HepG2 (cell line): ENCODE measurements around the gene THADA.

Source experiments
- EHMT2 ChIP-seq: fragments of 200-600 bp; sonication (generic); IDR thresholded peaks from 2 replicates; pipeline ENCODE4 v1.7.0; 2017; ENCODE audit warnings: antibody characterized with exemption, low read depth, low read length, borderline replicate concordance
- EZH2 ChIP-seq: conservative IDR thresholded peaks from 2 replicates; pipeline ENCODE4 v1.6.1; 2012; ENCODE audit warnings: mild to moderate bottlenecking, low read depth, low read length, moderate library complexity
- FOXK2 ChIP-seq: fragments of 450-650 bp; IDR thresholded peaks from 2 replicates; pipeline ENCODE4 v1.6.1; 2016
- FOXM1 ChIP-seq: sonication (generic); formaldehyde crosslinking; IDR thresholded peaks from 2 replicates; pipeline ENCODE4 v1.5.0; 2020; ENCODE audit warnings: missing genetic modification reagents
- KDM3A ChIP-seq: IDR thresholded peaks from 2 replicates; pipeline ENCODE4 v1.6.1; 2018; ENCODE audit warnings: low read depth, missing compliant biosample characterization
- MLX ChIP-seq: IDR thresholded peaks from 2 replicates; pipeline ENCODE4 v1.6.1; 2016
- POLR2A ChIP-seq, 2 experiments: IDR thresholded peaks; 2 replicates each; pipeline ENCODE4 v1.6.1; 2011; ENCODE audit warnings: low read depth in 2 of 2, low read length in 2 of 2, mild to moderate bottlenecking in 1 of 2, moderate library complexity in 1 of 2; ENCODE audit not compliant: insufficient read depth in 1 of 2
- SALL1 ChIP-seq: sonication (generic); formaldehyde crosslinking; IDR thresholded peaks from 2 replicates; pipeline ENCODE4 v1.8.0; 2022; ENCODE audit warnings: mild to moderate bottlenecking, missing genetic modification reagents
- TERF1 ChIP-seq: sonication (generic); formaldehyde crosslinking; IDR thresholded peaks from 2 replicates; pipeline ENCODE4 v1.8.0; 2022; ENCODE audit warnings: mild to moderate bottlenecking, missing genetic modification reagents, moderate library complexity
- USF2 ChIP-seq, 2 experiments: sonication (generic) in 1 of 2; formaldehyde crosslinking in 1 of 2; IDR thresholded peaks; 2 replicates each; pipeline versions ENCODE4 v1.5.1 to v1.6.1; 2011 to 2020; ENCODE audit warnings: borderline replicate concordance in 1 of 2, low read depth in 1 of 2, low read length in 1 of 2, mild to moderate bottlenecking in 1 of 2, missing genetic modification reagents in 1 of 2, moderate library complexity in 1 of 2
- ZNF142 ChIP-seq: sonication (generic); formaldehyde crosslinking; IDR thresholded peaks from 2 replicates; pipeline ENCODE4 v1.4.0; 2020; ENCODE audit warnings: missing genetic modification reagents

- TF ChIP-seq EHMT2, result no peak
- TF ChIP-seq FOXK2, result no peak
- TF ChIP-seq POLR2A (IDR thresholded peaks at IDR 0.05; ENCODE audit: insufficient read depth in 1 of 2, low read depth in 2 of 2, low read length in 2 of 2), result no peak
- no peak for TF ChIP-seq EZH2
- no peak for TF ChIP-seq MLX (CRISPR knock-in tag)
- TF ChIP-seq FOXM1 (CRISPR knock-in tag), result no peak
- TF ChIP-seq ZNF142, result no peak
- no peak for TF ChIP-seq KDM3A (CRISPR knock-in tag)
- TF ChIP-seq USF2 (IDR thresholded peaks at IDR 0.05; ENCODE audit: low read depth, low read length), result no peak
- no peak for TF ChIP-seq USF2 (CRISPR knock-in tag; IDR thresholded peaks at IDR 0.05; ENCODE audit: borderline replicate concordance)
- TF ChIP-seq SALL1 (CRISPR knock-in tag), result peak; percentile 21; the same call in 1 of the 2 replicates
- TF ChIP-seq TERF1, result no peak
These were observed 126.7 kb downstream of the THADA start for GRCh38 chr2:43469094-43469493.
